GM23338 (cell line): ENCODE measurements around the gene LTBP3.

Experiments used
- CREB1 ChIP-seq: fragments of 250-450 bp; sonication (Bioruptor Pico); IDR thresholded peaks from 2 replicates; pipeline ENCODE4 v1.5.0; 2020; ENCODE audit warnings: low read depth, mild to moderate bottlenecking, moderate library complexity
- EZH2 ChIP-seq: fragments of 200-600 bp; sonication (generic); IDR thresholded peaks from one replicate; pipeline ENCODE4 v1.8.0; 2017; ENCODE audit warnings: antibody characterized with exemption, mild to moderate bottlenecking, low read depth; ENCODE audit not compliant: unreplicated experiment
- EZH2phosphoT487 ChIP-seq: fragments of 200-600 bp; sonication (generic); IDR thresholded peaks from one replicate; pipeline ENCODE4 v1.8.1; 2018; ENCODE audit warnings: antibody characterized with exemption; ENCODE audit not compliant: unreplicated experiment
- JUNB ChIP-seq: IDR thresholded peaks from one replicate; pipeline ENCODE4 v1.6.1; 2016; ENCODE audit warnings: antibody characterized with exemption; ENCODE audit not compliant: unreplicated experiment
- NANOG ChIP-seq: IDR thresholded peaks from 2 replicates; pipeline ENCODE4 v1.6.1; 2016; ENCODE audit warnings: antibody characterized with exemption, borderline replicate concordance
- POLR2AphosphoS5 ChIP-seq: IDR thresholded peaks from 2 replicates; pipeline ENCODE4 v1.6.1; 2016; ENCODE audit warnings: antibody characterized with exemption, low read depth
- STAT1 ChIP-seq: IDR thresholded peaks from one replicate; pipeline ENCODE4 v1.6.1; 2016; ENCODE audit warnings: antibody characterized with exemption; ENCODE audit not compliant: unreplicated experiment
- TF ChIP-seq, protein P1 (sequence below), 2 experiments: fragments of 200-600 bp in 1 of 2; sonication (generic) in 1 of 2; conservative IDR thresholded peaks; 2 replicates each; pipeline versions ENCODE4 v1.5.1 to v1.6.1; 2016 to 2017; ENCODE audit warnings: antibody characterized with exemption in 2 of 2, low read depth in 2 of 2, mild to moderate bottlenecking in 2 of 2, moderate library complexity in 1 of 2
- TF ChIP-seq, protein P2 (sequence below): IDR thresholded peaks from one replicate; pipeline ENCODE4 v1.6.1; 2018; ENCODE audit warnings: antibody characterized with exemption; ENCODE audit not compliant: unreplicated experiment
- TF ChIP-seq, protein P3 (sequence below): IDR thresholded peaks from 2 replicates; pipeline ENCODE4 v1.6.1; 2016; ENCODE audit warnings: antibody characterized with exemption

DNA sequence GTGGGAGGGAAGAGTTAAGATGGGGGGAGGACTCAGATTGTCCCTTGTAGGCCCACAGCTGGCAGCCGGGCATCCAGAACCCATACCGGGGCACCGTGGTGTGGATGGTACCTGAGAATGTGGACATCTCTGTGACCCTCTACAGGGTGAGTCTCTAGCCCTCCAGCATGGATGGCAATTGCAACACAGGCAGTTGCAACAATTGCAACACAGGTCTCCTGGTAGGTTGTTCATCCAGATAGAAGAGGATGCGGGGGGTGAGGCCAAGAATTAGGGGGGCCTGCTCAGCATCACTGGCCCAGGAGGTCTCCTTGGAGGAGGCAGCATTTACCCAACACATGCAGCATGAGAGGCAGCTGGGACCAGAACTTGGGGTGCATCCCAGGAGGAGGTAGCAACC, 21.1 kb upstream of the LTBP3 start:
- TF ChIP-seq, protein P1, sequence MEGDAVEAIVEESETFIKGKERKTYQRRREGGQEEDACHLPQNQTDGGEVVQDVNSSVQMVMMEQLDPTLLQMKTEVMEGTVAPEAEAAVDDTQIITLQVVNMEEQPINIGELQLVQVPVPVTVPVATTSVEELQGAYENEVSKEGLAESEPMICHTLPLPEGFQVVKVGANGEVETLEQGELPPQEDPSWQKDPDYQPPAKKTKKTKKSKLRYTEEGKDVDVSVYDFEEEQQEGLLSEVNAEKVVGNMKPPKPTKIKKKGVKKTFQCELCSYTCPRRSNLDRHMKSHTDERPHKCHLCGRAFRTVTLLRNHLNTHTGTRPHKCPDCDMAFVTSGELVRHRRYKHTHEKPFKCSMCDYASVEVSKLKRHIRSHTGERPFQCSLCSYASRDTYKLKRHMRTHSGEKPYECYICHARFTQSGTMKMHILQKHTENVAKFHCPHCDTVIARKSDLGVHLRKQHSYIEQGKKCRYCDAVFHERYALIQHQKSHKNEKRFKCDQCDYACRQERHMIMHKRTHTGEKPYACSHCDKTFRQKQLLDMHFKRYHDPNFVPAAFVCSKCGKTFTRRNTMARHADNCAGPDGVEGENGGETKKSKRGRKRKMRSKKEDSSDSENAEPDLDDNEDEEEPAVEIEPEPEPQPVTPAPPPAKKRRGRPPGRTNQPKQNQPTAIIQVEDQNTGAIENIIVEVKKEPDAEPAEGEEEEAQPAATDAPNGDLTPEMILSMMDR (conservative IDR thresholded peaks at IDR 0.05; ENCODE audit: low read depth in 2 of 2), result no peak
- TF ChIP-seq EZH2 (no peak), NANOG (no peak), EZH2phosphoT487 (no peak), CREB1 (no peak), POLR2AphosphoS5 (no peak), JUNB (no peak), STAT1 (no peak)
- TF ChIP-seq, protein P2, sequence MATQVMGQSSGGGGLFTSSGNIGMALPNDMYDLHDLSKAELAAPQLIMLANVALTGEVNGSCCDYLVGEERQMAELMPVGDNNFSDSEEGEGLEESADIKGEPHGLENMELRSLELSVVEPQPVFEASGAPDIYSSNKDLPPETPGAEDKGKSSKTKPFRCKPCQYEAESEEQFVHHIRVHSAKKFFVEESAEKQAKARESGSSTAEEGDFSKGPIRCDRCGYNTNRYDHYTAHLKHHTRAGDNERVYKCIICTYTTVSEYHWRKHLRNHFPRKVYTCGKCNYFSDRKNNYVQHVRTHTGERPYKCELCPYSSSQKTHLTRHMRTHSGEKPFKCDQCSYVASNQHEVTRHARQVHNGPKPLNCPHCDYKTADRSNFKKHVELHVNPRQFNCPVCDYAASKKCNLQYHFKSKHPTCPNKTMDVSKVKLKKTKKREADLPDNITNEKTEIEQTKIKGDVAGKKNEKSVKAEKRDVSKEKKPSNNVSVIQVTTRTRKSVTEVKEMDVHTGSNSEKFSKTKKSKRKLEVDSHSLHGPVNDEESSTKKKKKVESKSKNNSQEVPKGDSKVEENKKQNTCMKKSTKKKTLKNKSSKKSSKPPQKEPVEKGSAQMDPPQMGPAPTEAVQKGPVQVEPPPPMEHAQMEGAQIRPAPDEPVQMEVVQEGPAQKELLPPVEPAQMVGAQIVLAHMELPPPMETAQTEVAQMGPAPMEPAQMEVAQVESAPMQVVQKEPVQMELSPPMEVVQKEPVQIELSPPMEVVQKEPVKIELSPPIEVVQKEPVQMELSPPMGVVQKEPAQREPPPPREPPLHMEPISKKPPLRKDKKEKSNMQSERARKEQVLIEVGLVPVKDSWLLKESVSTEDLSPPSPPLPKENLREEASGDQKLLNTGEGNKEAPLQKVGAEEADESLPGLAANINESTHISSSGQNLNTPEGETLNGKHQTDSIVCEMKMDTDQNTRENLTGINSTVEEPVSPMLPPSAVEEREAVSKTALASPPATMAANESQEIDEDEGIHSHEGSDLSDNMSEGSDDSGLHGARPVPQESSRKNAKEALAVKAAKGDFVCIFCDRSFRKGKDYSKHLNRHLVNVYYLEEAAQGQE, result no peak
- TF ChIP-seq, protein P3, sequence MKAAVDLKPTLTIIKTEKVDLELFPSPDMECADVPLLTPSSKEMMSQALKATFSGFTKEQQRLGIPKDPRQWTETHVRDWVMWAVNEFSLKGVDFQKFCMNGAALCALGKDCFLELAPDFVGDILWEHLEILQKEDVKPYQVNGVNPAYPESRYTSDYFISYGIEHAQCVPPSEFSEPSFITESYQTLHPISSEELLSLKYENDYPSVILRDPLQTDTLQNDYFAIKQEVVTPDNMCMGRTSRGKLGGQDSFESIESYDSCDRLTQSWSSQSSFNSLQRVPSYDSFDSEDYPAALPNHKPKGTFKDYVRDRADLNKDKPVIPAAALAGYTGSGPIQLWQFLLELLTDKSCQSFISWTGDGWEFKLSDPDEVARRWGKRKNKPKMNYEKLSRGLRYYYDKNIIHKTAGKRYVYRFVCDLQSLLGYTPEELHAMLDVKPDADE, result no peak
